ENCODE data around the gene SMIM14.

SMIM14 gene

GRCh38 chr4:39648827-39649558, 10.3 kb upstream of the SMIM14 start:
- no peaks in the 10 kb centered on the region for H4K20me1 ChIP-seq (ENCODE audit: control insufficient read depth, insufficient read depth, low read depth, low read length)
- H3K36me3 ChIP-seq (ENCODE audit: control insufficient read depth, low read length), result no peaks in the 10 kb centered on the region
- peaks cover 4% of the 10 kb centered on the region for H3F3A ChIP-seq (ENCODE audit: control insufficient read depth, insufficient read depth)
- no peaks in the 10 kb centered on the region for H3K27me3 ChIP-seq (ENCODE audit: control insufficient read depth, low read length)
- no peak overlapping the region for H3K27ac ChIP-seq (ENCODE audit: low read depth, low read length)
- peaks cover 26% of the 10 kb centered on the region for H3K4me1 ChIP-seq (ENCODE audit: control insufficient read depth, low read length)
- H3K4me2 ChIP-seq (ENCODE audit: low read length), result no peak overlapping the region
- H3K4me3 ChIP-seq (ENCODE audit: low read length), result no peak overlapping the region
- no peaks in the 10 kb centered on the region for H3K9me3 ChIP-seq (ENCODE audit: control insufficient read depth, insufficient read depth, low read length)
- H3K9me2 ChIP-seq (replicated peaks; ENCODE audit: control insufficient read depth, low read length), result no peaks in the 10 kb centered on the region
- H3K79me2 ChIP-seq (ENCODE audit: control insufficient read depth, low read length), result no peaks in the 10 kb centered on the region
- TF ChIP-seq CTCF (IDR thresholded peaks at IDR 0.05; ENCODE audit: low read depth, low read length, poor library complexity, severe bottlenecking) (no peak), EZH2phosphoT487 (IDR thresholded peaks at IDR 0.05; ENCODE audit: borderline replicate concordance, low read length) (no peak)

- Histone ChIP-seq H3F3A (ENCODE audit: control insufficient read depth, insufficient read depth) (no peaks in the 10 kb centered on the region; the same call in 1 of the 2 replicates), H3K27ac (ENCODE audit: low read depth, low read length) (no peak overlapping the region), H3K36me3 (ENCODE audit: control insufficient read depth, low read length) (no peaks in the 10 kb centered on the region), H3K27me3 (ENCODE audit: control insufficient read depth, low read length) (no peaks in the 10 kb centered on the region), H3K4me1 (ENCODE audit: control insufficient read depth, low read length) (peaks cover 26% of the 10 kb centered on the region), H3K79me2 (ENCODE audit: control insufficient read depth, low read length) (no peaks in the 10 kb centered on the region), H3K9me3 (ENCODE audit: control insufficient read depth, insufficient read depth, low read length) (no peaks in the 10 kb centered on the region), H4K20me1 (ENCODE audit: control insufficient read depth, insufficient read depth, low read depth, low read length) (no peaks in the 10 kb centered on the region), H3K4me3 (ENCODE audit: low read length) (no peak overlapping the region), H3K9me2 (replicated peaks; ENCODE audit: control insufficient read depth, low read length) (no peaks in the 10 kb centered on the region), H3K4me2 (ENCODE audit: low read length) (no peak overlapping the region)
- no peak for TF ChIP-seq CTCF (IDR thresholded peaks at IDR 0.05; ENCODE audit: low read depth, low read length, poor library complexity, severe bottlenecking)
- TF ChIP-seq EZH2phosphoT487 (IDR thresholded peaks at IDR 0.05; ENCODE audit: borderline replicate concordance, low read length), result no peak
These were observed 9.5 kb upstream of the SMIM14 start for GRCh38 chr4:39648213-39648612.

GRCh38 chr4:39642885-39643552, 4.4 kb upstream of the SMIM14 start:
- peaks cover 14% of the 10 kb centered on the region for H3F3A ChIP-seq (ENCODE audit: control insufficient read depth, insufficient read depth)
- no peaks in the 10 kb centered on the region for H3K79me2 ChIP-seq (ENCODE audit: control insufficient read depth, low read length)
- H4K20me1 ChIP-seq (ENCODE audit: control insufficient read depth, insufficient read depth, low read depth, low read length), result no peaks in the 10 kb centered on the region
- H3K36me3 ChIP-seq (ENCODE audit: control insufficient read depth, low read length), result no peaks in the 10 kb centered on the region
- no peak overlapping the region for H3K27ac ChIP-seq (ENCODE audit: low read depth, low read length)
- H3K27me3 ChIP-seq (ENCODE audit: control insufficient read depth, low read length), result peaks cover 6% of the 10 kb centered on the region
- no peak overlapping the region for H3K4me2 ChIP-seq (ENCODE audit: low read length)
- H3K4me1 ChIP-seq (ENCODE audit: control insufficient read depth, low read length), result peaks cover 16% of the 10 kb centered on the region
- H3K9me3 ChIP-seq (ENCODE audit: control insufficient read depth, insufficient read depth, low read length), result no peaks in the 10 kb centered on the region
- no peak for TF ChIP-seq EZH2phosphoT487 (IDR thresholded peaks at IDR 0.05; ENCODE audit: borderline replicate concordance, low read length)
- TF ChIP-seq CTCF (IDR thresholded peaks at IDR 0.05; ENCODE audit: low read depth, low read length, poor library complexity, severe bottlenecking), result no peak
- H3K9me2 ChIP-seq (replicated peaks; ENCODE audit: control insufficient read depth, low read length), result no peaks in the 10 kb centered on the region
- H3K4me3 ChIP-seq (ENCODE audit: low read length), result no peak overlapping the region
